Activated naive CD8-positive, alpha-beta T cell treated with anti-CD3 and anti-CD28 coated beads, Interleukin-2, amount 50 U/mL, for 16 hours (primary cell): ENCODE measurements around the gene ZFYVE19.
A peak's percentile ranks its signal among the peaks of the same experiment; 100 is the strongest.

ENCODE experiments used
- DNase-seq: peaks from one replicate; pipeline ENCODE4 v3.0.0-alpha.2; 2020; ENCODE audit warnings: low read depth, low spot score

ZFYVE19 gene, protein sequence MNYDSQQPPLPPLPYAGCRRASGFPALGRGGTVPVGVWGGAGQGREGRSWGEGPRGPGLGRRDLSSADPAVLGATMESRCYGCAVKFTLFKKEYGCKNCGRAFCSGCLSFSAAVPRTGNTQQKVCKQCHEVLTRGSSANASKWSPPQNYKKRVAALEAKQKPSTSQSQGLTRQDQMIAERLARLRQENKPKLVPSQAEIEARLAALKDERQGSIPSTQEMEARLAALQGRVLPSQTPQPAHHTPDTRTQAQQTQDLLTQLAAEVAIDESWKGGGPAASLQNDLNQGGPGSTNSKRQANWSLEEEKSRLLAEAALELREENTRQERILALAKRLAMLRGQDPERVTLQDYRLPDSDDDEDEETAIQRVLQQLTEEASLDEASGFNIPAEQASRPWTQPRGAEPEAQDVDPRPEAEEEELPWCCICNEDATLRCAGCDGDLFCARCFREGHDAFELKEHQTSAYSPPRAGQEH

DNA sequence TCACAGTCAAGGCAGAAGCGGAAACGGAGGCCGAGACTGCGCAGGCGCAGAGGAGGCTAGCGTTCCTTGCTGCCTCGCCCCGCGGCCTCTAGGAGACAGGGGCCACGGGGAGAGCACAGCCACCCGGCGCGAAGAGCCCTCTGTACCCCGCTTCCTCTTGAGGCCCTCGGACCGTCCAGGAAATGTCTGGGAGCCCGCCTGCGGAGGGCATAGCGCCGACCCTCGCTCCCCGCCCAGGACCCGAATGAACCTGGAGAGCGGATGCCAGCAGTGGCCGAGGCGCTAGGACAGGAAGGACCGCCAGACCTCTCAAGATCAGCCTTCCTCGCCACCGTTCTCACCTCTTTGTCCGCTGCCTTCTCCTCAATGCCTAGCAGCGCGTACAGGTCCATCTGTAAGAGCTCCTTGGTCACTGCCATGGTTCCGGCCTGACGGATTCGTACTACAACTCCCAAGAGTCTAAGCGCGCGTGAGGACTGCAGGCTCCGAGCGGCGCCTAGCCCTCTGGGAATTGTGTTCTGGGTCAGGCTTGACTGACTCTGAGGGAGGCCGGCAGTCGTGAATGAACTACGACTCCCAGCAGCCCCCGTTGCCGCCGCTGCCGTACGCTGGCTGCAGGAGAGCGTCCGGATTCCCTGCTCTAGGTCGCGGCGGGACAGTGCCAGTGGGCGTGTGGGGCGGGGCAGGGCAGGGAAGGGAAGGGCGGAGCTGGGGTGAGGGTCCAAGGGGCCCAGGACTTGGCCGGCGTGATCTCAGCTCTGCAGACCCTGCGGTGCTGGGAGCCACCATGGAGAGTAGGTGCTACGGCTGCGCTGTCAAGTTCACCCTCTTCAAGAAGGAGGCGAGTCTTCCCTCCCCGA is at the start of gene ZFYVE19, which contains the start of gene DNAJC17:
ZFYVE19 (plus strand) TSS at position 62 of the 860 bp plus-strand sequence; CDS start at position 563, 501 bp downstream.
DNAJC17 (minus strand) TSS at position 446 of the 860 bp plus-strand sequence; CDS start at position 419, 27 bp downstream.
- DNase-seq: peak; percentile 88

DNA sequence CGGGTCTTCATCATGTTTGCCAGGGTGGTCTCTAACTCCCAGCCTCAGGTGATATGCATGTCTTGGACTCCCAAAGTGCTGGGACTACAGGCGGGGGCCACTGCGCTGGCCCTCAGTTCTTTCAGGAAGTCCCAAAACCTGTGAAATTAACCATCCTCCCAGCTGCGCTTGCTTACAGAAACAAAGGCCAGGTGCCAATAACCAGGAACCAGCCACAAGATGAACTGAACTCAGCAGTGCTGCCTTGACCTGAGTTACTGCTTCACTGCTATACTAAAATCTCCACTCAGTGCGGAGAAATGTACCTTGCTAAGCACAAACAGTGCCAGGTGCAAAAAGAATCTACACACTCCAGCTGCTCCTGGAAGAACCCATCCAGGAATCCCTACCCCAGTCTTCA is 46.9 kb upstream of the ZFYVE19 start:
- DNase-seq: no peak

DNA sequence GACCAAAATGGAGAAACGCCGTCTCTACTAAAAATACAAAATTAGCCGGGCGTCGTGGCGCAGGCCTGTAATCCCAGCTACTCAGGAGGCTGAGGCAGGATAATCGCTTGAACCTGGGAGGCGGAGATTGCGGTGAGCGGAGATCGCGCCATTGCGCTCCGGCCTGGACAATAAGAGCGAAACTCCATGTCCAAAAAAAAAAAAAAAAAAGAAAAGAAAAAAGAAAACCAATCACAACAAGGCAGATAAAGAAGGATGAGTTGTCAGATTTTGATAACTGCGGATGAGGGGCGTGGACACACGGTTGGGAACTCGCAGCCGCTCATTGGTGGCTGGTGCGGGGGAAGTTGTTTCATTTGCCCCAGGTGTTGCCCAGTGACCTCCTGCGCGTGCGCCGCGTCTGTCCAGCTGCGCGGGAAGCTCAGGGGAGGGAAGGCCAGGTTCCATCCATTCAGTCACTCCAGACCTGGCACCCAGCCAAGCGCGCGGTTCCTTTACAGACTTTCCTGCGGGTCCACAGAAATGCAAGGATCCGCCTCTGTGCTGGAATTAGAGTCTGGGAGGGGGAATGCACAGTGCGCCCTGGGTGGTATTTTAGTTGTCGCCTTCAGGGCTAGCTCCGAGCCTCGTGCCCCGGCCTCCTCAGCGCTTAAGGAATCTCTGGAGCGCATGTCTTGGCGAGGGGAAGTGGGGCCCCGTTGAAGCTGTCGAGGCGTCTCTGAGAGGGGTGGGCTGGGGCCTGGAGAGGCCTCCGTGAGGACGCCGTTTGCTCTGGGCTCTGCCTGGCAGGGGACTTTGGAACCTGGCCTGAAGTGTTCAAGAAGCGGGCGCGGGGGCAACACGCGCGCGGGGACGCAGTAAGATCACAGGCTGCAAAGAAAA is 43.7 kb upstream of the ZFYVE19 start:
- DNase-seq: no peak

DNA sequence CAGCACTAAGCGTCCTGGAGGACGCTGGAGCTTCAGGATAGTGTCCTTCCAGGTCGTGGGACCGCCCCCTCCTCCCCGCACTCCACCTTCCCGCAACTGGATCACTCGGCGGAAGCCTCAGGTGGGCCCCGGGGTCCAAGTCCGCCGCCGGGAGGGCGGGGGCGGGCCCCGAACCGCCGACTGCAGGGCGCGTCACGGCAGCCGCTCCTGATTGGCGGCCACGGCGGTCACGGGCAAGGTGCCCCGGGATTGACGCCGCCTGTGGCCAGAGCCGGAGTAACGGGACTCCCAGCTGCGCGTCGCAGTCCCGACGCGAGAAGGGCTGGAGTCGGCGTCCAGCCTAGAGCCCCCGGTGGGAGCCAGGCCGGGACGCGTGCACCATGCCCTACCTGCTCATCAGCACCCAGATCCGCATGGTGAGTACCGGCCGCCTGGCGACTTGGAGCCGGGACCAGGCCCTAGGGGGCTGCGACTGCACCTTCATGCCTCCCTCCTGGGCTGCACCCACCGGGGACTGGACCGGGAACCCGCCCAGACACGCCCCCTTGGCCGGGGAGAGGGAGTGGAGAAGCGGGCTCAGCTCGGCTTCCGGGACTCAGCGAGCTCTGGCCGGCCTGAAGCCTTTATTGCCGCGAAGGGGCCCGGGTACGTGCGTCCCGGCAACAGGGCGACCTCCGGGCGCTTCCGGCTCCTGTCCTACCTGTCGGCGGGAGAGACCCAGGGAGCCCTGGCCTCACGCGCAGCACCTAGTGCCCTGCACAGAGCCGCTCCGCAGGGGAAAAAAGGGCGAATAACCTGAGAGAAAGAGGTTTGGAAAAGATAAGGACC is 42.9 kb upstream of the ZFYVE19 start, which contains the start of gene GCHFR:
GCHFR (plus strand) TSS at position 268 of the 828 bp plus-strand sequence; CDS start at position 381, 113 bp downstream.
- DNase-seq: no peak

DNA sequence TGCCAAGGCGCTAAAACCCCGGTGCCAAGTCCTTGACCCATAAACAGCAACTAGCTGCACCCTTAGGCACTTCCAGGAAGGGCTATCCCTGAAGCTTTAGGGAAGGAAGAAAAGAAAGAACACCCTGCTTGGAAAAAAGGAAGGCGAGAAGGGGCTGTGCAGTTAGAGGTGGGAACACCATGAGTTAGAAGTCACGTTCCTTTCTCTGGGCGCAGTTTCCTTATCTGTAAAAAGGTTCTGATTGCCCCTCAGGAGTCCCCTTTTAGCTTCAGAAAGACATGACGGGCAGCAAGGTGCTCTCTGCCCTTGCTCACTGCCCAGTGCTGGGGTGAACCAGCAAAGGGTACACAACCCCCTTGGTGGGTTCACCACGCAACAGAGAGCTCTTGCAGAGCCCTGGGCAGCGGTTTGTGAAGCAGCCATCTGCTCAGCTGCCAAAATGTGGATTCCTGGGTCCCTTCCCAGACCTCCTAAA is 42.2 kb upstream of the ZFYVE19 start:
- DNase-seq: no peak

DNA sequence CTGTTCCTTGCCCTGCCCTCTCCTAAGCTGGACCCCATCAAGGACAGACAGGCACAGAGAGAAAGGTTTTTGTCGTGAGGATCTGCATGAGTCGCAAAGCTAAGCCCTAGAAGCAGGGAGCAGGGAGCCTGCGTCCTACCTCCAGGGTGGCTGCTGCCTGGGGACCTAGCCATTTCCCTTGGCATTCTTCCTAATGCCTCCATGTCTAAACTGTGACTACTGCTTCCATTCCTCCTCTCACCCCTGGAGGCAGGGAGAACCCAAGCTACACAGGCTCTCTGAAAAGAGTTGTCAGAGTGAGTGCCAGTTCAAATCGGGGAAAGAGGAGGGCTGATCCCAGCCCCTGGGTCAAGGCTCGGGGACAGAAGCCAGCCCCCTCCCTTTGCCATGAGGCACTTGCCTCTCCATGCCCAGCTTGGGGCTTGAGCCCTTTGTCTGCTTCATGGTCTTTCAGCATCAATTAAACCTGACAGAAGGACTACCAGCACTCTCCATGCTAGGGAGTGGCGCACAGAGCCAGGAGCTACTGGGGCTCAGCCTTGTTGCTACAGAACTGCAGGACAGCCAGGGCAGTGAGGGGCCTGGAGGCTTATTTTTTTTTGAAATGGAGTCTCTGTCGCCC is 40.6 kb upstream of the ZFYVE19 start:
- no peak for DNase-seq

DNA sequence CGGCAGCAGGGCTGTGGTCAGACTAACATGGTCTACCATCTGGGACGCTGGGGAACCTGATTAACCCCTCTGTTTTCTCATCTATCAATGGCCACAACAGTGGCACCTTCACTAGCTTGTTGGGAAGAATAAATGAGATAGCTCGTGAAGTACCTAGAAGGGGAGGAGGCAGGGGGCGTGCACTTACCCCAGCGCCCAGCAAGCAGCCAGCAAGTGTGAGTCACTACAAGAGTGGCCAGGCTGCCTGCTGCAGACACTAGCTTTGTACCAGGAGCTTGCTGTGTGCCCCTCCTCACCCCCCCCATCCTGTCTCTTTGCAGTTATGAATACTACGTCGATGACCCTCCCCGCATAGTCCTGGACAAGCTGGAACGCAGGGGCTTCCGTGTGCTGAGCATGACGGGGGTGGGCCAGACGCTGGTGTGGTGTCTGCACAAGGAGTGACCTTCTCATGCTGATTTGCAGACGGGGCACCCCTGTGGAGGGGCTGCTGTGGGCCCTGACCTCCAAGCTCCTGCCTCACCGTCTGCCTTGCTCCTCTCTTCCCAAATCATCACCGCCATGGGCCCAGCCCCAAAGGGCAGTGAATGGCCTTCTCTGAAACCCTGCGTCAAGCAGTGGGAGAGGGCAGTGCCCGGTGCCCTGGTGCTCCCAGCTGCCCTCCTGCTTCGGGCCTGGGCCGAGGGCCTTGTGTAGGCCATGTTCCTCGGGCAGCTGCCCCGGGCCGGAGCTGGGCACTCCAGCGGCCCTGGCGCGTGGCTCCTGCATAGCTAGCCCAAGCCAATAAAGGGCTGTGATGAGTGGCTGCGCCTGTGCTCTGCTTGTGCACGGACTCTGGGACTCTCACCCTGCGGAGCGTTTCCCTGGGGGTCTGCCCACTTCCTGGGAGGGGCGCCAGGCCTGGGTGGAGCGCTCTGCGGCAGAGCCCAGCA is 39.7 kb upstream of the ZFYVE19 start:
- DNase-seq: no peak

DNA sequence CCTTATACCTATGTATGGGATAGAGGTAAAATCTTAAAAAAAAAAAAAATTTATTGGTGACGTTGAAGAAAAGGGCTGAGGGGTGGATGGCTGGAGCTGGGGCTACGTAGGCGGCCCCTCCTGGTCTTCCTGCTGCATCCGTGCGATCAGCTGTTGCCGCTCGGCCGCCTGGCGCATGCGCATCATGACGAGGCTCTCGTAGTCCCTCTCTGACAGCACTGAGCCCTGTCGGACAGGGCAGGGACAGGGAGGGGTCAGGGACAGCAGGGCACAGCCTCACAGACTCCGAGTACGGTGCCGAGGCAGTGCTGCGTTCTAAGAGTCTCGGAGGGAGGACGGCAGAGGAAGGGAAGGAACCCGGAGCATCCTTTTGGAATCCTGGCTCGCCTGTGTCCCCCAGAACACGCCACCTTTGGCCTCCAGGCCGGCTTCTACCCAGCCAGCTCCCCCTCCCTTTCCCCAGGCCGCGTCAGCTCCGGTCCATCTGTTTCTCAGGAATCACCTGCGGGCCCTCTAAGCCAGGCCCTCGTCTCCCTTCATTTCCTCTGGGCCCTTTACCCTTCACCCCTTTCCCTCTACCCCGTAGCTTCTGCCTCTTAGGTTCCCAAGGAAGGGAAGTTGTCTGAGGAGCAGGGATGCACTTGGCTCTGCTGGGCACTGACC is 38.9 kb upstream of the ZFYVE19 start:
- no peak for DNase-seq

DNA sequence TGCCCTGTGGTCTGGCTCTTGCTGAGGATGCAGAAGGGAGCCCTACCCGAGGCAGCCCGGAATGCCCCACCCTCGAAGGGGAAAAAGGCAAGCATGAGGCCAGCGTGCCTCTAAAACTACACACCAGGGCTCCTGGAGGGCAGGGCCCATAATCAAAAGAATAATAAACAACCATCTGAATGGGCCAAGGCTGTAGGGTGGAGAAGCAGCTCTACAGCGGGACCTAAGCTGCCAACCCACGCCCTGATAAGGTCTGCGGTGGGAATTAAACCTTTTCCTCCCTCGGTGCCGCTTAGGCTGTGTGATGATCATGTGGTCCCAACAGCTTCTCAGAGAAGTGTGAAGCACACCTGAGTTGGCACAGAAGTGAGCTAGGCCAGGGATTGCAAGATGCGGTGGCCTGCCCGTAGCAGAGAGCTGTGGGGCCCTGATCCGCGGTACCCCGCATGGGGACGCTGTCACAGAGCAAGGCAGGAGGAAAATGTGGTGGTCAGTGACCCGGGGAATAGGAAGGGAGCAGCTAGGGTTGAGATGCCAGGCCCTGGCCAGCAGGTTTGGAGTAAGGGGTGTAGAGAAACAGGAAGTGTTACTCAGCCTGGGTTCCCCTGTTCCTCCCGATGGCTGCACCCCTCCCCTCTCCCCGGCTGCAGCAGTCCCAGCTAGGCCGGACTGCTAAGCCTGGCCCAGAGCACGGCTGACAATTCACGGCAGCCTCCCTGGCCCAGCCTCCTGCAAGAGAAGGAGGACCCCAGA is 38.2 kb upstream of the ZFYVE19 start:
- DNase-seq: no peak

DNA sequence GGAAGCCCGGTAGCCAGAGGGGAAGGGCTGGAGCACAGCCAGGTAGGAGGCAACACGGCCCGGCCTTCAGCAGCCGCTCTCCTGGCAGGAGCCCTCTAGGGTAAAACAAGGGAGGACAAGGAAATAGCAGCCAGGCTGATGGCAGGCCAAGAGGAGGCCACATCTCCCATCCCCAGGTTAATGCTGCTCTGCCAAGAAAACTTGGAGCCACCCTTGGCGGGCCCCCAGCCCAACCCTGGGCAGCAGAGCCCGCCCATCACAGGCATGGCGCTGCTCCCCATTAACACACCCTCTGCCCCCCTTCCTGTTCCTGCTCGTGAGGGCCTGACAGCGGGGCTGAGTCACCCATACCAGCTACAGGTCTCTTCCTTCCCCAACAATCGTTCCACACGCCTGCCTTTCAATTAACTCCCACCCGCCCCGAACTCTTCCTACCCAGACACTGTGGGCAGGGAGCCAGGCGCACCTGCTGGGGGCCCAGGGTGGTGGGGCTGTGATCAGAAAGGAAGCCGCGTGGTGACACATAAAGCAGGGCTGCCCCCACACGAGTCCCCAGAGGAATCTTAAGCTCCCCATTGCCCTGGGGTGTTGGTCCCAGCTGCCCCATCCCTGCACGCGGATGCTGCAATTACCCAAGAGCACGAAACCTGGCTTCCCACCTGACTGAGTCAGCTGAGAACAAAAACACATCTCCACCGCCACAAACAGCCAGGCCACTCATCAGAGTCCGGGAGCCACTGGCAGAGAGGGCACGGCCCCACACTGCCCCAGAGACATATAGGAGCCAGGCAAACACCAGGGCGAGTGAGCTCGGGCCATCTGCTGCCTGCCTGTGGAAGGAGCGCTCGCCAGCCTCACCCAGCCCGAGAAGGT is 37.4 kb upstream of the ZFYVE19 start, which contains the start of gene C15orf62:
C15orf62 (plus strand) TSS at position 707 of the 873 bp plus-strand sequence. CDS start 516 bp downstream, outside the sequence.
- peak; percentile 68 for DNase-seq

DNA sequence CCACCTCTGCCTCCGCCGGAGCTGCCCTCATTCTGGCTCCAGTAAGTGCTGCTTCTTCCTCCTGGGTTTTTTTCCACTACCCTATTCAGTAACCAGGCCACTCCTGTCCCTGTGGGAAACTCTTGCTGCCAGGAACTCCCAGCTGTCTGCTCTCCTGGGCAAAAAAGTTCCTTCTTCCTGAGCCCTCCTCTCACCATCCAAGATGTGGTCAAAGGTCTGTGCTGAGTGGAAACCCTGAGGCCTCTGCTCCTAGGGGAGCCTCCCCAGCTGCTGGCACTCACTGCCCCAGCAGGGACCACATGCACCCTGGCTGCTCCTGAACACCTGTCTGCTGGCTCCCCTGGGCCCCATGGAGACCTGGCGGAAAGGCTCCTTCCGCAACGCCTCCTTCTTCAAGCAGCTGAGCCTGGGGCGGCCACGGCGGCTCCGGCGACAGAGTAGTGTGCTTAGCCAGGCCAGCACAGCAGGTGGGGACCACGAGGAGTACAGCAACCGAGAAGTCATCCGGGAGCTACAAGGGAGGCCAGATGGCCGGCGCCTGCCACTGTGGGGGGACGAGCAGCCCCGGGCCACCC is 36.7 kb upstream of the ZFYVE19 start:
- DNase-seq: no peak

DNA sequence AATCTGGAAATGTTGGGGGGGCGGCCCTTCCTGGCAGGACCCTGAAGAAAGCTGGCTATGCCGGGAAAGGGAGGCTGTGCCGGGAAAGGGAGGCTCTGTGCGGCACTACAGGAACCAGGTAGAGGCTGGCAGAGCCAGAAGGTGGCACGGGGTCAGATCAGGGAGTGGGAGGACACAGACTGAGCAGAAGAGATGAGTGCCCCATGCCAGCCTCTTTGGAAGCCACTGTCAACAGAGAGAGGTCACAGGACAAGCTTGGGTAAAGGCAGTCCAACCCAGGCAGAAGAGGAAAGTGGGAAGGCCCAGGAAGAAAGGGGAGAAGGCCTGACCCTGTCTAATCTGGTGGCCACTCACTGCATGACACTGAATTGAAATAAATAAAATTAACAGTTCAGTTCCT is 35.6 kb upstream of the ZFYVE19 start:
- DNase-seq: no peak

DNA sequence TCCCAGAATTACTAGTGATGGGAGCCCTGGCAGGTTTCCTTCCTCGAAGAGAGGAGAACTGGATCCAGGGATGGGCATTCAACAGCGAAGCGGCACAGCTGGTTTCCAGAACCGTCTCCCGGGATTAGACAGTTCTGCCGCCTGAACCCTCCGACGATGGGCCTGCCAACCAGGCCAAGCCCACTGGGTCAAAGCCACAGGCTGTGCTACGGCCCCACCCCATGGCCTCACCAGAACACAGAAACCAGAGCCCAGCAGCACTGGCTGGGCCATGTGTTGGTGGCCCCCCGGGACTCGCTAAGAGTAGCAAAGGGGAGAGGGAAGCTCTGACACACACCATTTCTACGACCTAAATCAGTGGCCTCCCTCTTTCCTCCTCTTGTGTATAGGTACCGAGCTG is 34.9 kb upstream of the ZFYVE19 start:
- DNase-seq: no peak

DNA sequence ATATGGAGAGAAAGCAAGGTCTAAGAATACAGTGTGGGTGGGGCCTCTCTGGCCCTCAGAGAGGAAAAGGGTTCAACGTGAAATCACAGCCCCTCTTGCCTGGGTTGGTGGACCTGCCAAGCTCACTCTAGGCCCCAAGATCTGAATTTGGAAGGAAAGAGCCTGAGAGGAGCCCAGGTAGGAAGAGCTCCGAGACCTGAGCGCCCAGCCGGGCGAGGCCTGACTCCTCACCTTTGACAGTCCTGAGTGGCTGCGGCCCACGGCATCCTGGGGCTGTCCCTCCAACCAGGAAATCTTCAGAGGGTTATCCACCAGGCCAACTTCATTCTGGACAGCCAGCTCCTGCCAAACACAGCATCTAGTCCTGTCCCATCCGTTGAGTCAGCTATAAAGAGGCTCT is 33.4 kb upstream of the ZFYVE19 start:
- DNase-seq: no peak

DNA sequence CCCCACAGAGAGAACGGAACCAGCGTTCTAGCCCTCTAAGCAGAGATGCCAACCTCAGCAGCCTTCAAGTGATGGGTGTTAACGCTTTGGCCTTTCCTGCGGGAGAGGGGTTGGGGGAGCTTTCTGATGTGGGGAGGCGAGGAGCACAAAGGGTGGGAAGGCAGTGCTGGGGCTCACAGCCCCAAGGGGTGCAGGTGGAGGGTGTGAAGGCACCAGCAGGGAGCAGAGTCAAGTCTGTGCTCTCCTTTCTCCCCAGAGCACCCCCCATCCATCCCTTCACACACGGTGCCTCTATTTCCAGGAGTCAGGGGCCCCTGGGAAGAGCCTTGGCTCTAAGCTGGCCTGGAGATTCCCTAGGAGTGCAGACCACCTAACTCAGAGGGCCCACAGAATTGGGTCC is 33.0 kb upstream of the ZFYVE19 start:
- DNase-seq: no peak

DNA sequence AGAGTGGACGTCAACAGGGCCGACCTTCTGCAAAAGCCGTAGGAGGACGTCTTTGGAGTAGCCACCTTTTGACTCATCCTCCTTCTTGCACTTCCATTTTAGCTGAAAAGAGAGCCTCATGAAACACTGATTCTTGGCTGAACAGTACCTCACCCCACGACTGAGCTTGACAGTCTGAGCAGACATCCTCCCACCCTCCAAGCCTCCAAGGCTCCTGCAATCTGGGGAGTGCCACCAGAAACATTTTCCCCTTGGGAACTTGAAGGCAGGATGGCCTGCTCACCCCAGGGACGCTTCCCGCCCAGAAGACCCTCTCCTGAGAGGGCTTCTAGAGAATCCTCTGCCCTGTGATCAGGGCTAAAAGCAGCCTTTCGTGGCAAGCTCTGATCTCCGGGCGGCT is 31.9 kb upstream of the ZFYVE19 start:
- no peak for DNase-seq
